Activated naive CD8-positive, alpha-beta T cell treated with anti-CD3 and anti-CD28 coated beads, Interleukin-2, amount 10 ng/mL, durations not matched to agents 7 days and 5 days (primary cell): ENCODE results near the gene AGPAT4. TPM values are rescaled to one million over a fixed set of nuclear protein-coding genes. Genes with fewer than 3 reads are reported as not detected.
"Not testable (repeated sequence)": the region's sequence is repeated elsewhere in the genome, so short reads cannot be mapped to it uniquely, and the experiment has no call there.

ENCODE experiments used
- ATAC-seq: fragments of 150-1000 bp; cut with Tn5 transposase; one replicate; pipeline ENCODE4 v1.10.0; 2021; ENCODE audit warnings: low read depth, moderate library complexity
- POLR2A ChIA-PET: fragments of 350-600 bp; sonication (Branson Sonifier 250); formaldehyde crosslinking; loops from one replicate; lab custom pipeline; 2021; ENCODE audit warnings: antibody characterized with exemption; lab: Charles Lee
- DNase-seq: peaks from one replicate; pipeline ENCODE4 v3.0.0; 2021
- H3K27ac Mint-ChIP-seq: one replicate; pipeline ENCODE4 v1.8.0; 2022; ENCODE audit warnings: mild to moderate bottlenecking, mixed read lengths
- H3K27me3 Mint-ChIP-seq: one replicate; pipeline ENCODE4 v1.8.0; 2022; ENCODE audit warnings: mild to moderate bottlenecking, moderate library complexity, mixed read lengths
- H3K36me3 Mint-ChIP-seq: one replicate; pipeline ENCODE4 v1.8.0; 2021; ENCODE audit warnings: mild to moderate bottlenecking, mixed read lengths
- H3K4me1 Mint-ChIP-seq: one replicate; pipeline ENCODE4 v1.8.0; 2021; ENCODE audit warnings: mixed read lengths
- H3K4me3 Mint-ChIP-seq: one replicate; pipeline ENCODE4 v1.8.0; 2022; ENCODE audit warnings: mild to moderate bottlenecking, moderate library complexity, mixed read lengths
- H3K9me3 Mint-ChIP-seq: one replicate; pipeline ENCODE4 v1.8.0; 2021; ENCODE audit warnings: mixed read lengths
- total RNA-seq, 2 experiments: library from RNA; stranded (reverse); gene quantifications; one replicate each; pipeline ENCODE4 v1.2.3, GENCODE V29; 2021

Gene AGPAT4
- total RNA-seq, 2 experiments from 2014 or later = 2.7 to 4.9 TPM

- no peak for ATAC-seq
- H3K4me1 Mint-ChIP-seq = no peaks in the 10 kb centered on the region
- DNase-seq = no peak
- no peak overlapping the region for H3K4me3 Mint-ChIP-seq
- no peaks in the 10 kb centered on the region for H3K9me3 Mint-ChIP-seq
- no peaks in the 10 kb centered on the region for H3K27me3 Mint-ChIP-seq
- H3K27ac Mint-ChIP-seq = no peak overlapping the region
- peaks cover under 1% of the 10 kb centered on the region for H3K36me3 Mint-ChIP-seq
- POLR2A ChIA-PET = no interaction called here
These were observed 139.1 kb downstream of the AGPAT4 start for GRCh38 chr6:161134550-161135298.

DNA sequence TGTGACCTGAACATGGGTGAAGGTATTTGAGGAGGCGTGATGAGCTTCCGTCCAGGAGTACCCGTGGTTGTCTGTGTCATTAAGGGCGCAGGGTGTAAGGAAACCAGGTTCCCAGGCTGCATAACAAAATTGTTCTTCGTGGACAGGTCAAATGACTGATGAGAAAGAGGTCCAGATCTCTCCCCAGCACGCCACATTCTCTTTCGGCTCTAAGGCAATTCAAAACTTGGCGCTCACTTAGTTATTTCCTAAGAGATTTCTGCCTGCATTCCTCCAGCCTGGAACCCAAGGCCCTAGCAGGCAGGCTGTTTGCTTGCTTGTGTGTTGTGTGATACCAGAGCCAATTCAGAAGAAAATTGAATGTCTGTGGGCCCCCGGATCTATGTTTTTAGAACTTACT lies 139.9 kb downstream of the AGPAT4 start:
- no peak overlapping the region for H3K27ac Mint-ChIP-seq
- DNase-seq = no peak
- H3K4me1 Mint-ChIP-seq = peaks cover 2% of the 10 kb centered on the region
- POLR2A ChIA-PET = no interaction called here
- H3K36me3 Mint-ChIP-seq = peaks cover 2% of the 10 kb centered on the region
- no peaks in the 10 kb centered on the region for H3K27me3 Mint-ChIP-seq
- no peaks in the 10 kb centered on the region for H3K9me3 Mint-ChIP-seq
- ATAC-seq = no peak
- no peak overlapping the region for H3K4me3 Mint-ChIP-seq

- DNase-seq = no peak
- no peaks in the 10 kb centered on the region for H3K27me3 Mint-ChIP-seq
These were observed 141.5 kb downstream of the AGPAT4 start for GRCh38 chr6:161132384-161132783.

DNA sequence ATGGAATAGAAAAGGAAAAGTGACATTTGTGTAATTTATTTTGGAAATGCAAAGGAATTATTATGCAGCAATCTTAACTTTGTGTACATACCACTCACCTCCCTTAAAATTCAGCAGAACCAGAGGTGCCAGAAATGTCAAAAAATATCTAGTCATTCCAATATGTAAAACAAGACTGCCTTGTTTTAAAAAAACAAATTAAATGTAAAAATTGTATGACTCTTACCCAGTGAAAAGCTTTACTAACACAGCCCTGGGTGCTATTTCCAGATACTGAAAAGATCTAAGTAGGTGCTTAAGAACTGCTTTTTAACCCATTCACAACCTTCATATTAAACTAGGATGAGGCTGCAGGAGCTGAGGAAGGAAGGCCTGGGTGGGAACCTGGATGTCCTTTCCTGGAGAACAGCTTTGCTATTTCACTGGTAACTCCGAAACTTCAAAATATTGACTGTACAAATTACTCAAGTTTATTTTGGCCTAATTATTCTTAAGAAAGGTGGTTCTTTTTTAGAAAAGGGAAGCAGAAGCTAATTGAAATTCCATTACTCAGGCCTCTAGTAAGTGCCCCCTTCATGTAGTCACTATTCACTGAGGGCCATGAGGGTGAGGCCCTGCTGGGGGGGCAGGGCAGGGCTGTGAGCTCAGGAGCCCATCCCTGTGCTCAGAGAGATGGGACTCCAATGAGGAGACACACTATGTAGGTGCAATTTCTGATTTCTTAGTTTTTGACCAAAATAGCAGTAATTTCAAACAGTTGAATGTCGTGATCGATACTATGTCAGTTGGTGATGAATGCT lies 142.7 kb downstream of the AGPAT4 start:
- Mint-ChIP-seq H3K4me1 (peaks cover 9% of the 10 kb centered on the region), H3K36me3 (peaks cover 12% of the 10 kb centered on the region), H3K4me3 (no peak overlapping the region), H3K27me3 (no peaks in the 10 kb centered on the region), H3K9me3 (no peaks in the 10 kb centered on the region), H3K27ac (no peak overlapping the region)
- ATAC-seq (no peak), DNase-seq (no peak)
- POLR2A ChIA-PET = no interaction called here

More at GRCh38 chr6:161132384-161132783, 141.5 kb downstream of the AGPAT4 start:
- POLR2A ChIA-PET = no interaction called here
- Mint-ChIP-seq H3K9me3 (no peaks in the 10 kb centered on the region), H3K27ac (no peak overlapping the region), H3K4me1 (peaks cover 9% of the 10 kb centered on the region), H3K36me3 (peaks cover 4% of the 10 kb centered on the region), H3K4me3 (no peak overlapping the region)
- no peak for ATAC-seq

DNA sequence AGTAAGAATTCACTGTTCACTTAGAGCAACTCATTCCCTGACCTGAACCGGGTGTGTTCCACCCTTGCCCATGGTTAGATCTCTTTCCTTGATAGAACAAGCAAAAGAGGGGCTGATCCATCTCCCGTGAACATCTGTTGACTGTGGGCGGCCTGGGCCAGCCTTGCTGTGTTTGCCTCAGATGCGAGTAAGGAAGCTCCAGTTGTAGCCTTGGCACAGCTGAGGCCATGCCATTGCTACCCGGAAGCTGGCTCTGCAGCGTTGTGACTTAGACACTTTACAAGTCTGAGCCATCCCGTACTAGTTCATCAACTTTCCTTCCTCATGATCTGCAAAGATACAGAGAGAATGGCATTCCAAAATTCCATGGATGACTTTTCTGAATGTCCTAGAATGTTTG lies 143.3 kb downstream of the AGPAT4 start:
- H3K4me1 Mint-ChIP-seq = peaks cover 9% of the 10 kb centered on the region
- no peaks in the 10 kb centered on the region for H3K9me3 Mint-ChIP-seq
- ATAC-seq (no peak), DNase-seq (no peak)
- POLR2A ChIA-PET = no interaction called here
- H3K27ac Mint-ChIP-seq = no peak overlapping the region
- H3K36me3 Mint-ChIP-seq = peaks cover 17% of the 10 kb centered on the region
- no peaks in the 10 kb centered on the region for H3K27me3 Mint-ChIP-seq
- no peak overlapping the region for H3K4me3 Mint-ChIP-seq

- H3K4me1 Mint-ChIP-seq = peaks cover 9% of the 10 kb centered on the region
These were observed 145.1 kb downstream of the AGPAT4 start for GRCh38 chr6:161128680-161129196.

GRCh38 chr6:161128230-161128629 lies 145.6 kb downstream of the AGPAT4 start:
- Mint-ChIP-seq H3K4me3 (no peak overlapping the region), H3K27ac (no peak overlapping the region), H3K36me3 (peaks cover 38% of the 10 kb centered on the region), H3K9me3 (peaks cover 6% of the 10 kb centered on the region), H3K27me3 (no peaks in the 10 kb centered on the region), H3K4me1 (peaks cover 9% of the 10 kb centered on the region)
- DNase-seq (no peak), ATAC-seq (no peak)
- POLR2A ChIA-PET = no interaction called here

More at GRCh38 chr6:161128680-161129196, 145.1 kb downstream of the AGPAT4 start:
- ATAC-seq (peak; percentile 39), DNase-seq (no peak)
- Mint-ChIP-seq H3K4me3 (no peak overlapping the region), H3K27ac (no peak overlapping the region), H3K9me3 (peaks cover 6% of the 10 kb centered on the region), H3K27me3 (no peaks in the 10 kb centered on the region), H3K36me3 (peaks cover 33% of the 10 kb centered on the region)
- POLR2A ChIA-PET = no interaction called here

- DNase-seq (no peak), ATAC-seq (no peak)
- H3K9me3 Mint-ChIP-seq = peaks cover 8% of the 10 kb centered on the region
- no peak overlapping the region for H3K27ac Mint-ChIP-seq
- H3K27me3 Mint-ChIP-seq = no peaks in the 10 kb centered on the region
- no peak overlapping the region for H3K4me3 Mint-ChIP-seq
- peaks cover 44% of the 10 kb centered on the region for H3K36me3 Mint-ChIP-seq
- POLR2A ChIA-PET = no interaction called here
- peaks cover 9% of the 10 kb centered on the region for H3K4me1 Mint-ChIP-seq
These were observed 146.7 kb downstream of the AGPAT4 start for GRCh38 chr6:161127071-161127740.

GRCh38 chr6:161125591-161125990 lies 148.3 kb downstream of the AGPAT4 start:
- H3K27me3 Mint-ChIP-seq = no peaks in the 10 kb centered on the region
- DNase-seq (no peak), ATAC-seq (no peak)
- POLR2A ChIA-PET = no interaction called here
- H3K9me3 Mint-ChIP-seq = peaks cover 14% of the 10 kb centered on the region
- H3K27ac Mint-ChIP-seq = no peak overlapping the region
- peaks cover 57% of the 10 kb centered on the region for H3K36me3 Mint-ChIP-seq
- H3K4me3 Mint-ChIP-seq = no peak overlapping the region
- peaks cover 9% of the 10 kb centered on the region for H3K4me1 Mint-ChIP-seq

GRCh38 chr6:161123319-161123718 lies 150.5 kb downstream of the AGPAT4 start:
- H3K27ac Mint-ChIP-seq, POLR2A ChIA-PET, DNase-seq, ATAC-seq, H3K27me3 Mint-ChIP-seq, H3K4me3 Mint-ChIP-seq, H3K4me1 Mint-ChIP-seq: not testable (repeated sequence)
- Mint-ChIP-seq H3K36me3 (peaks cover 72% of the 10 kb centered on the region), H3K9me3 (peaks cover 19% of the 10 kb centered on the region)

DNA sequence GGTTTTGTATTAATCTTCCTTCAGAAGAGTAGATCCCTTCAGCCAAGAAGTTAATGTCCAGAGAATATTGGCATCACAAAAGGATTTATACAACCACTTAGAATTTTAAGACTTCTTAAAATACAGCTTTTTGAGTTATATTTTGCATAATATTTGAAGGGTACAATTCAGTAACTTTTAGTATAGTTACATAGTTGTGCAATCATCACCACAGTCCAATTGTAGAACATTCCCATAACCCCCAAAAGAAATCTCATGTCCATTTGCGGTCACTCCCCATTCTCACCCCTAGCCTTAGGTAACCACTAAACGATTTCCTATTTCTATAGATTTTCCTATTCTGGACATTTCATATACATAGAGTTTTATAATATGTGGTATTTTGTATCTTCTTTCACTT lies 155.9 kb downstream of the AGPAT4 start:
- peaks cover 12% of the 10 kb centered on the region for H3K9me3 Mint-ChIP-seq
- POLR2A ChIA-PET = no interaction called here
- H3K27me3 Mint-ChIP-seq = no peaks in the 10 kb centered on the region
- peaks cover 46% of the 10 kb centered on the region for H3K36me3 Mint-ChIP-seq
- no peak overlapping the region for H3K27ac Mint-ChIP-seq
- DNase-seq (no peak), ATAC-seq (no peak)
- H3K4me3 Mint-ChIP-seq = no peak overlapping the region
- H3K4me1 Mint-ChIP-seq = peaks cover 1% of the 10 kb centered on the region

DNA sequence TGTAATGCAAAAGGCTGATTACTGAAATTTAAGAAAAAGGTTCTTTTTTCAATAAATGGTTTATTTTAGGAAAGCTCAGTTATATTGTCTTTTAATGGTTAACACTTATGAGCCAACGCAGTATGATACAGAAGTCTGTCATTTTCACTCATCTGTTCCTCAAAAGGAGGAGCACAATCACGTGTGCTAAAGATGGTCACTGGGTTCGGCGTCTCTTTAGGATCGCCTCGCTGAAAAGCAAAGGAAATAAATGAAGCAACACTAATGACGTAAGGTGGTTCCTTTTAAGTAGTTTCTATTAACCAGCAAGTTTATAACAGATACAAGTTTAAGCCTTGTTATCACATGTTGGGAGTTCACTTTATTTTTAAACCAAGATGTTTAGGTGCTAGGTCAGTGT lies 156.6 kb downstream of the AGPAT4 start:
- no peak for DNase-seq
- Mint-ChIP-seq H3K4me1 (peaks cover 1% of the 10 kb centered on the region), H3K4me3 (no peak overlapping the region)

DNA sequence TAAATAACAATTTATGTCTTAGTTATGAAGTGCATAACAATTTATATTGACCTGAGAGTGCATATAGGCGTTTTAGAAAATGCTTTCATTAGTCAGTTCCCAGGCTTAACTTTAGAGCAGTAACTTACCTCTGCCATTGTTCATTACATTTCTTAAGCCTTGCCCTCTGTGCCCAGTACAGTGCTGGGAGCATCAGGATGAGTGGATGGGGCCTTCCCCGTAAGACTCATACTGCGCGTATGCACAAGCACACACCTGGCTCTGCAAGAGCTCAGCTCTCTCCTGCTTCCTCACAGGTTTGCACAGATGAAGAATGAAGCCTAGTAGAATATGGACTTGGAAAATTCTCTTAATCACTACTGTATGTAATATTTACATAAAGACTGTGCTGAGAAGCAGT lies 157.3 kb downstream of the AGPAT4 start:
- no peak for DNase-seq
- ATAC-seq = no peak
- Mint-ChIP-seq H3K4me1 (peaks cover 5% of the 10 kb centered on the region), H3K36me3 (peaks cover 44% of the 10 kb centered on the region), H3K27ac (no peak overlapping the region), H3K27me3 (no peaks in the 10 kb centered on the region), H3K9me3 (peaks cover 8% of the 10 kb centered on the region), H3K4me3 (no peak overlapping the region)
- POLR2A ChIA-PET = no interaction called here

More for the DNA sequence above, 156.6 kb downstream of the AGPAT4 start:
- ATAC-seq = no peak
- POLR2A ChIA-PET = no interaction called here
- Mint-ChIP-seq H3K27ac (no peak overlapping the region), H3K9me3 (peaks cover 12% of the 10 kb centered on the region), H3K36me3 (peaks cover 48% of the 10 kb centered on the region), H3K27me3 (no peaks in the 10 kb centered on the region)
